ENCODE measurements around the gene GSE1.

The GSE1 gene

GRCh38 chr16:85663891-85664321 lies 50.8 kb downstream of the GSE1 start:
- DNase-seq = no peak

GRCh38 chr16:85664580-85665372 lies 51.7 kb downstream of the GSE1 start:
- no peak for DNase-seq

DNA sequence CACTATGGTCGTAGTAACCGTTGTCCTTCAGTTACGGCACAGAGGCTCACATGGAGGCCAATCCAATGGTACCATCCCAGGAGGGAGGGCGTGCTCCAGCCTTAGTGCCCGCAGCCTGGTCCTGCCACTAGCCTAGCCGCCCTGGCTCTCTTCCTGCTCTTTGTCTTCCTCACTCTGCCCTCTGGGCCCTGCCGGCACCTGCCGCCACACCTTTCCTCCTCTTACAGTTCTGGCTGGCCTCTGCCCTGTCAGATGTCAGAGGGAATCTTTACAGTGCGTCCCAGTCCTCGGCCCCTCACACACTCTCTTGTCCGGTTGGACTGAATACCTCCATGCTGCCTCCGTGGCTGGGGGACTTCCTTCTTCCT lies 52.2 kb downstream of the GSE1 start:
- DNase-seq = no peak

- no peak for DNase-seq
These were observed 52.8 kb downstream of the GSE1 start for GRCh38 chr16:85665929-85666328.

GRCh38 chr16:85667261-85667660 lies 54.1 kb downstream of the GSE1 start:
- no peak for DNase-seq

GRCh38 chr16:85667841-85668413 lies 54.8 kb downstream of the GSE1 start:
- no peak for DNase-seq

- DNase-seq = no peak
These were observed 55.7 kb downstream of the GSE1 start for GRCh38 chr16:85668676-85669424.

DNA sequence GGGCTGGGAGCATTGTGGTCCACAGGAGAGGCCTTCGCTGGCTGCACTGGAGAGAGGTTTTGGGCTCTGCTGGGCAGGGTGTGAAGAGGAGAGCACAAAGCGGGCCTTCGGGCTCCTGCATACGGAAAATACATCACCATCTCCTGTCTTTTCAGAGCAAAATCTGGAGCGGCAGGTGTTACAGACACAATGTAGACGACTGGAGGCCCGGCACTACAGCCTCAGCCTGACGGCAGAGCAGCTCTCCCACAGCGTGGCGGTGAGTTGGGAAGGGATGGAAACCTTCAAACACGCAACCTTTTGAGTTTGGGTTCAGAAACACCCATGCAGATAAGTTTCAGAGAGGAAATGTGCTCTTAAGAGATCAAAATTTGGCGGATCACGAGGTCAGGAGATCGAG lies 57.7 kb downstream of the GSE1 start:
- no peak for DNase-seq

DNA sequence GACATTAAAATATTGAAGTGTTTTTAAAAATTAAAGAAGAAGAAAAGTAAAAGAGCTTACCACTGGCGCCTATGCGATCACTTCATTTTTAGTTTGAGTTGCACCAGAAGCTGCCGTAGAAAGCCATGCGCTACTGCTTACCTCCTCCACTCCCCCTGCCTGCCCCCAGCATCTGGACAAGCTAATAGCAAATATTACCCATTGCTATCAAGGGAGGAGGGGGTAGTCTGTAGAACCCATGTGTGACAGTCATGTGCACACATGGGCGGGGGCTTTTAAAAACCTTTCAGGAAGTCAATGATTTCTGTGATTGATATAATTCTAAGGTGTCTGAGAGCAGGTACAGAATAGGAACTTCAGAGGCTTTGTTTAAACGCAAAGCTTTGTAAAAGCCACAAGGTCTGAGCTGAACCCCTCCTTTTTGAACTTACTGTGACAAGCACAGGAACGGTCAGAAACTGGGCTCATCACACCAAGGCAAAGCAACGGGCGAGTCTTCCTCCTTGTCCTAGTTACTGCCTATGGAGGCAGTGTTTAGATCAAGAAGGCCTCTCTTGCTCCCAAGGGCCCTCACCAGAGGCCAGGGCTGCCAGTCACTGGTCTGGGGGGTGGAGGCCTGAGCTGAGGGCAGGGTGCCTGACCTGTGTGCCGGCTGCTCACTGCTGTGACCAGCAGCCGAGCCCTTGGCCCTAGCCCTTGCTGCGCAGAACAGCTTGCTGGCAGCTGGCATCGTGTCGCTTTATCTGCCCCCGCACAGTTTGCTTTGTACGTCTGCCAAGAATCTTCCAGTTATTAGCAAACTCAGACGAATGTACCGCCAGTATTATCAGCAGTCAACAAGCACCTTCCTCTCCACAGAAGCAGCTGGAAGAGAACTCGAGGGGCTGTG lies 60.7 kb downstream of the GSE1 start:
- no peak for DNase-seq

- DNase-seq = no peak
These were observed 61.3 kb downstream of the GSE1 start for GRCh38 chr16:85674418-85674755.

DNA sequence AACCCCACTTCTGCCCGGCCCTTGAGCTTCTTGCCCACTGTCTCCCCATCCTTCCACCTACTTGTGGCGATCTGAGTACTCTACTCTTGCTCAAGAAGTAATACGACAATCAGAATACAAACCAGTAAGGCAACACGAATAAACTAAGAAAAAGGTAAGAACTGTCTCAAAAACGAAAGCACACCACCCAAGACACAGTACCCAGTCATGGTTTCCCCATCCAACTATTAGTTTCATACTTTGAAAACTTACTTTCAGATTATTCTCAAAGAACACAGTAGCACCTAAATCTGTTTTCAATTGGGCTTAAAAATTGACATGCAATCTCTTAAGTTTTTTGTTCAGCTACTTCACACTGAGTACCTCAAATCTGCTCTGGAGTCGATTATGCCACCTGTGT lies 61.7 kb downstream of the GSE1 start:
- DNase-seq = no peak

- peak; percentile 55 for DNase-seq
These were observed 62.2 kb downstream of the GSE1 start for GRCh38 chr16:85675251-85675874.

- DNase-seq = no peak
These were observed 63.3 kb downstream of the GSE1 start for GRCh38 chr16:85676466-85676865.

DNA sequence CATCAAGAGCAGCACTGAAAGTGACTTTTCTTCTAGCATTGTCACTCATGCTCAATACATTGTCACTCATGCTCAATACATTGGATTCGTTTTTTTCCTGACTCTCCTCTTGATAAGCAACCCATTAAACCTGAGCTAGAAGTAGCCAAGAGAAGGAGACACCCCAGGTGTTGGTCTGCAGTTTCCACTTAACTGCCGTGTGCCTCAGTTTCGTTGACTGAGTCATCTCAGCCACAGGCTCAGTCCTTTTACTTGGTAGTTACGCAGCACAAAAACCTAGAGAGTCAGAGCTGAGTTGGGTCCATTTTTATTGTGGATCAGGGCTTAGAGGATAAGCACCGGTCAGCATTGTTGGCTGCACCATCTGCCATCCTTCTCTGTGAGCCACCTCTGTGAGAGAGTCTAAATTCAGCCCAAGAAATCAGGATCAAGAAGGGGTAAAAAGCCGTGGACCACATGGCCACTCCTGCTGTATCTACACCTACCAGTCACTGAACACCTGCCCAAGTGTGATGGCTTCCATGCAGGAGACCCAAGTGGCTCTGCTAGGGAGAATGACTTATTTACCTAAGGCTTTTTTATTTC lies 64.4 kb downstream of the GSE1 start:
- no peak for DNase-seq

DNA sequence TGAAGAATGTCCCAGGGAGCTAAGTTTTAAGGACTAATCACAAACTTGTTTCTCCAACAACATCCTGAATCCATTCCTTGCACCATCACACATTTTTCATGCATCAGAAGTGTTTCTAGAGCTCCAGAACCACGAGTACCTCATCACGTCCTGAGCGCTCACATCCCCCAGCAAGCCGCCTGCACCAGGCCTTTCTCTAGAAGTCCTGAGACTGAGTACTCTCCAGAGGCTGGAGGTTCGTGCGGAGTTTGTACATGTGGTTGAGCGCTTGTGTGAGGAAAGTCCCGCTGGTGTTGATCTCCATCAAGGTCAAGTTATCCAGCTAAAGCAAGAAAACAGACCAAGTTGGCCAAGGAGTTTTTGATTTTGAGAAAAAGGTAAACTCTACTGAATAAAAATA lies 64.9 kb downstream of the GSE1 start:
- no peak for DNase-seq

- no peak for DNase-seq
These were observed 65.7 kb downstream of the GSE1 start for GRCh38 chr16:85678821-85679220.

DNA sequence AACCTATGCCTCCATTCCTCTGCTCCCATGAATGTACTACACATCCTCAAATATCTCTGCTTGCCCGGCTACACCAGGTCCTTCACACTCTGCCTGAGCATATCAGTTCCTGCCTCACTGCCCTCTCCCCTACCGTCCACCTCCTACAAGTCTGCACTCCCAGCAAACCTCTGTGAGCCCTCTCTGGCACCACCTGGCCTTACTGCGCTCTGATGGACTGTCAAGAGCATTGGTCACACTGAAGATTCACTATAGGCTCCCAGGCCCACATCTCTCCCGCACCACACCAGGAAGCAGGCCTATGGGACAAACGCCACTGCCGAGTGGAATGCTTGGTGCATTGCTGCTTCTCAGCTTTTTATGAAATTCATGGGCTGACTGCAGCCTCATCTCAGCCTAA lies 66.7 kb downstream of the GSE1 start:
- DNase-seq = no peak

- DNase-seq = no peak
These were observed 67.3 kb downstream of the GSE1 start for GRCh38 chr16:85680352-85680944.

- no peak for DNase-seq
These were observed 68.1 kb downstream of the GSE1 start for GRCh38 chr16:85681255-85681654.

DNA sequence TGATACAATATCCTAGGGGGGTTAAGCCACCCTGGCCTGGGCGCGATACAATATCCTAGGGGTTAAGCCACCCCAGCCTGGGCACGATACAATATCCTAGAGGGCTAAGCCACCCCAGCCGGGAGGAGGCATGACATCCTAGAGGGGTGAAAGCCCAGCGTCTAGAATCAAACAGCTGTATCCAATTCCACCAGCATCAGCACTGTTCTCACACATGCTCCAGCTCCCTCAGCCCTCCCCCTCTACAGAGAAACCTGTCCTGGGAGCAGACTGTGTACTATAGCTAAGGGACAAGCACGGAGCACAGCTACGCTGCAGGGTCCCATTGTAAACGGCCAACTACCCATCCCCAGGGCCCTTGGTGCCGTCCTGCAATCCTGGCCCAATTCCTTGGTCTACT lies 69.4 kb downstream of the GSE1 start:
- no peak for DNase-seq

GRCh38 chr16:85683363-85683762 lies 70.2 kb downstream of the GSE1 start:
- no peak for DNase-seq

DNA sequence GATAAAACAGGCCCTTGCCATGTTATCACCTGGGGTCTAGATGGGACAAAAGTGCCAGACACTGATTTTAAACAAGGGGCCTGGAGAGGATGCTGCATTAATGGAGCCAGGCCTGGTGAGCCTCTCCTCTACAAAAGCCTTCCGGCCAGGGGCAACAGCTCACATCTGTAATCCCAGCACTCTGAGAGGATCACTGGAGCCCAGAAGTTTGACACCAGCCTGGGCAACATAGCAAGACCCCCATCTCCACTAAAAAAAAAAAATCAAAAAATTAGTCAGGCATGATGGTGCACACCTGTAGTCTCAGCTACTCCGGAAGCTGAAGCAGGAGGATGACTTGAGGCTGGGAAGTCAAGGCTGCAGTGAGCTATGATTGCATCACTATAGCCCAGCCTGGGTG lies 72.1 kb downstream of the GSE1 start:
- DNase-seq = no peak

Data from MV-4-11 (cell line).